Umbilical cord (tissue), 2 donors: Measurements from ENCODE around the gene VASH2. TPM values are rescaled to one million over a fixed set of nuclear protein-coding genes. Genes with fewer than 3 reads are reported as not detected.

Experiments used
- DNase-seq: peaks from one replicate; pipeline ENCODE4 v3.0.0-alpha.2; 2015; ENCODE audit warnings: low spot score
- total RNA-seq: library from RNA; depleted of rRNA; stranded (reverse); fragments of >200 nt; gene quantifications from one replicate; pipeline ENCODE4 v1.2.3, GENCODE V29; 2014; ENCODE audit warnings: low replicate concordance; ENCODE audit not compliant: insufficient read depth

VASH2 gene
- total RNA-seq, 1 donor from 2014 or later, result 4.1 TPM

- DNase-seq, result no peak
Observed at GRCh38 chr1:213034713-213035112, 84.4 kb downstream of the VASH2 start.

- no peak for DNase-seq
Observed at GRCh38 chr1:213035573-213035972, 85.2 kb downstream of the VASH2 start.

Other genes starting within 250 kb of the VASH2 start
- gene NSL1, start 158.8 kb upstream of the VASH2 start, total RNA-seq, result 50.3 TPM
- 51.0 TPM for gene TATDN3, start 158.6 kb upstream of the VASH2 start, total RNA-seq
- not detected for gene SPATA45, start 102.9 kb upstream of the VASH2 start, total RNA-seq
- gene FLVCR1, start 92.3 kb upstream of the VASH2 start, total RNA-seq, result 32.3 TPM
- 73.2 TPM for gene ANGEL2, start 65.3 kb downstream of the VASH2 start, total RNA-seq
- gene RPS6KC1, start 100.7 kb downstream of the VASH2 start, total RNA-seq, result 45.5 TPM